ENCODE measurements around the gene CCDC106.

Gene CCDC106

GRCh38 chr19:55666343-55667005, 18.5 kb downstream of the CCDC106 start:
- Histone ChIP-seq H3K9ac (ENCODE audit: insufficient read length, low read depth) (no peak overlapping the region), H3K36me3 (ENCODE audit: insufficient read depth, insufficient read length, low read length) (peaks cover 83% of the 10 kb centered on the region), H3K4me1 (ENCODE audit: insufficient read depth, insufficient read length) (peaks cover 11% of the 10 kb centered on the region), H3K4me3 (ENCODE audit: insufficient read length, low read depth) (no peak overlapping the region), H3K27me3 (ENCODE audit: insufficient read depth, insufficient read length) (no peaks in the 10 kb centered on the region), H3K9me3 (ENCODE audit: insufficient read depth, low read length) (no peaks in the 10 kb centered on the region)
- no peak for DNase-seq (ENCODE audit: low read depth, low spot score)
- TF ChIP-seq SUZ12 (IDR thresholded peaks at IDR 0.05; ENCODE audit: extremely low read depth, insufficient read depth, insufficient read length) (no peak), YY1 (IDR thresholded peaks at IDR 0.05; ENCODE audit: insufficient read depth, insufficient read length) (no peak), ZNF274 (IDR thresholded peaks at IDR 0.05; ENCODE audit: low read depth, low read length) (no peak)

- Histone ChIP-seq H3K9ac (ENCODE audit: insufficient read length, low read depth) (no peak overlapping the region), H3K9me3 (ENCODE audit: insufficient read depth, low read length) (no peaks in the 10 kb centered on the region), H3K4me1 (ENCODE audit: insufficient read depth, insufficient read length) (peaks cover 11% of the 10 kb centered on the region), H3K4me3 (ENCODE audit: insufficient read length, low read depth) (no peak overlapping the region), H3K27me3 (ENCODE audit: insufficient read depth, insufficient read length) (no peaks in the 10 kb centered on the region), H3K36me3 (ENCODE audit: insufficient read depth, insufficient read length, low read length) (peaks cover 78% of the 10 kb centered on the region)
- TF ChIP-seq SUZ12 (IDR thresholded peaks at IDR 0.05; ENCODE audit: extremely low read depth, insufficient read depth, insufficient read length), result no peak
- no peak for TF ChIP-seq YY1 (IDR thresholded peaks at IDR 0.05; ENCODE audit: insufficient read depth, insufficient read length)
- TF ChIP-seq ZNF274 (IDR thresholded peaks at IDR 0.05; ENCODE audit: low read depth, low read length), result no peak
- DNase-seq (ENCODE audit: low read depth, low spot score), result no peak
Measured at GRCh38 chr19:55667006-55667381, 19.0 kb downstream of the CCDC106 start.

GRCh38 chr19:55667511-55667910, 19.5 kb downstream of the CCDC106 start:
- H3K9ac ChIP-seq (ENCODE audit: insufficient read length, low read depth), result no peak overlapping the region
- DNase-seq (ENCODE audit: low read depth, low spot score), result no peak
- peaks cover 11% of the 10 kb centered on the region for H3K4me1 ChIP-seq (ENCODE audit: insufficient read depth, insufficient read length)
- no peak overlapping the region for H3K4me3 ChIP-seq (ENCODE audit: insufficient read length, low read depth)
- H3K9me3 ChIP-seq (ENCODE audit: insufficient read depth, low read length), result no peaks in the 10 kb centered on the region
- peaks cover 79% of the 10 kb centered on the region for H3K36me3 ChIP-seq (ENCODE audit: insufficient read depth, insufficient read length, low read length)
- H3K27me3 ChIP-seq (ENCODE audit: insufficient read depth, insufficient read length), result no peaks in the 10 kb centered on the region
- no peak for TF ChIP-seq ZNF274 (IDR thresholded peaks at IDR 0.05; ENCODE audit: low read depth, low read length)
- no peak for TF ChIP-seq SUZ12 (IDR thresholded peaks at IDR 0.05; ENCODE audit: extremely low read depth, insufficient read depth, insufficient read length)

GRCh38 chr19:55667958-55668357, 19.9 kb downstream of the CCDC106 start:
- no peak for DNase-seq (ENCODE audit: low read depth, low spot score)
- TF ChIP-seq SUZ12 (IDR thresholded peaks at IDR 0.05; ENCODE audit: extremely low read depth, insufficient read depth, insufficient read length) (no peak), ZNF274 (IDR thresholded peaks at IDR 0.05; ENCODE audit: low read depth, low read length) (no peak), YY1 (IDR thresholded peaks at IDR 0.05; ENCODE audit: insufficient read depth, insufficient read length) (no peak)
- no peak overlapping the region for H3K9ac ChIP-seq (ENCODE audit: insufficient read length, low read depth)
- H3K4me1 ChIP-seq (ENCODE audit: insufficient read depth, insufficient read length), result peaks cover 11% of the 10 kb centered on the region
- H3K27me3 ChIP-seq (ENCODE audit: insufficient read depth, insufficient read length), result no peaks in the 10 kb centered on the region
- H3K9me3 ChIP-seq (ENCODE audit: insufficient read depth, low read length), result no peaks in the 10 kb centered on the region
- peaks cover 76% of the 10 kb centered on the region for H3K36me3 ChIP-seq (ENCODE audit: insufficient read depth, insufficient read length, low read length)
- H3K4me3 ChIP-seq (ENCODE audit: insufficient read length, low read depth), result no peak overlapping the region

GRCh38 chr19:55668603-55669348, 20.8 kb downstream of the CCDC106 start:
- H3K9me3 ChIP-seq (ENCODE audit: insufficient read depth, low read length), result no peaks in the 10 kb centered on the region
- H3K27me3 ChIP-seq (ENCODE audit: insufficient read depth, insufficient read length), result no peaks in the 10 kb centered on the region
- peaks cover 73% of the 10 kb centered on the region for H3K36me3 ChIP-seq (ENCODE audit: insufficient read depth, insufficient read length, low read length)
- no peak for DNase-seq (ENCODE audit: low read depth, low spot score)
- H3K9ac ChIP-seq (ENCODE audit: insufficient read length, low read depth), result no peak overlapping the region
- H3K4me1 ChIP-seq (ENCODE audit: insufficient read depth, insufficient read length), result peaks cover 11% of the 10 kb centered on the region
- TF ChIP-seq ZNF274 (IDR thresholded peaks at IDR 0.05; ENCODE audit: low read depth, low read length) (no peak), YY1 (IDR thresholded peaks at IDR 0.05; ENCODE audit: insufficient read depth, insufficient read length) (no peak), SUZ12 (IDR thresholded peaks at IDR 0.05; ENCODE audit: extremely low read depth, insufficient read depth, insufficient read length) (no peak)
- H3K4me3 ChIP-seq (ENCODE audit: insufficient read length, low read depth), result no peak overlapping the region

GRCh38 chr19:55669418-55670279, 21.6 kb downstream of the CCDC106 start:
- TF ChIP-seq SUZ12 (IDR thresholded peaks at IDR 0.05; ENCODE audit: extremely low read depth, insufficient read depth, insufficient read length), result no peak
- TF ChIP-seq YY1 (IDR thresholded peaks at IDR 0.05; ENCODE audit: insufficient read depth, insufficient read length), result no peak
- TF ChIP-seq ZNF274 (IDR thresholded peaks at IDR 0.05; ENCODE audit: low read depth, low read length), result no peak
- Histone ChIP-seq H3K9ac (ENCODE audit: insufficient read length, low read depth) (no peak overlapping the region), H3K4me1 (ENCODE audit: insufficient read depth, insufficient read length) (peaks cover 11% of the 10 kb centered on the region), H3K36me3 (ENCODE audit: insufficient read depth, insufficient read length, low read length) (peaks cover 69% of the 10 kb centered on the region), H3K4me3 (ENCODE audit: insufficient read length, low read depth) (no peak overlapping the region), H3K9me3 (ENCODE audit: insufficient read depth, low read length) (no peaks in the 10 kb centered on the region), H3K27me3 (ENCODE audit: insufficient read depth, insufficient read length) (no peaks in the 10 kb centered on the region)
- DNase-seq (ENCODE audit: low read depth, low spot score), result no peak

Data from NT2/D1 (cell line).